K562 (cell line): ENCODE data around the gene RALB. TPM values are rescaled to one million over a fixed set of nuclear protein-coding genes. Genes with fewer than 3 reads are reported as not detected.

Experiments
- ATAC-seq: fragments of 200-7000 bp; cut with Tn5 transposase; 3 replicates; pipeline ENCODE4 v1.9.1; 2020; ENCODE audit warnings: moderate library complexity
- BruUV-seq: library from RNA; stranded (reverse); fragments of 400-500 nt; replicated peaks from 2 replicates; lab custom pipeline; 2021; lab: Mats Ljungman, UMichigan
- CTCF ChIA-PET: fragments of 300-600 bp; formaldehyde crosslinking; extraction: SDS; loops from one replicate; lab custom pipeline; 2021; ENCODE audit warnings: low intra/inter-chr PET ratio; lab: Yijun Ruan, JAX
- POLR2A ChIA-PET: fragments of 300-600, 350-650 bp; sonication (Branson Sonifier 250); formaldehyde crosslinking; extraction: SDS; loops from one replicate; lab custom pipeline; 2021; ENCODE audit warnings: antibody characterized with exemption, inconsistent platforms; lab: Yijun Ruan, JAX
- DNase-seq, 4 experiments: peaks; one replicate each; pipeline versions ENCODE4 v3.0.0 to v3.0.0-alpha.2; 2011 to 2018; ENCODE audit warnings: low spot score in 3 of 4, mixed read lengths in 3 of 4; ENCODE audit errors: extremely low read depth in 1 of 4
- FAIRE-seq: peaks from 2 replicates; lab custom pipeline; 2011; peaks lifted over from hg19 to GRCh38; lab: Jason Lieb, UNC
- H2AFZ ChIP-seq: 2 replicates; pipeline ENCODE4 v1.6.0; 2011; ENCODE audit warnings: low read depth, low read length, control low read depth, inconsistent platforms
- H3K27ac ChIP-seq: fragments of 200-600 bp; 3 replicates; pipeline ENCODE4 v1.8.0; 2011; ENCODE audit warnings: low read depth, mild to moderate bottlenecking, control low read depth, inconsistent platforms, low read length, moderate library complexity, mixed read lengths; ENCODE audit errors: extremely low read depth
- H3K27me3 ChIP-seq, 2 experiments: fragments of 300-600 bp in 1 of 2; 2 replicates in 1 of 2; 3 replicates in 1 of 2; pipeline versions ENCODE4 v1.6.0 to v1.8.0; 2011; ENCODE audit warnings: inconsistent platforms in 2 of 2, low read length in 2 of 2, mild to moderate bottlenecking in 1 of 2, mixed read lengths in 1 of 2, moderate library complexity in 1 of 2; ENCODE audit not compliant: control insufficient read depth in 2 of 2, insufficient read depth in 2 of 2
- H3K36me3 ChIP-seq: fragments of 300-600 bp; 3 replicates; pipeline ENCODE4 v1.8.0; 2011; ENCODE audit warnings: mild to moderate bottlenecking, low read length, inconsistent platforms; ENCODE audit not compliant: control insufficient read depth, insufficient read depth
- H3K4me1 ChIP-seq, 2 experiments: fragments of 200-600 bp in 1 of 2; replicated peaks in 1 of 2; 2 replicates in 1 of 2; 3 replicates in 1 of 2; pipeline versions ENCODE4 v1.5.1 to v1.8.0; 2011; ENCODE audit warnings: inconsistent platforms in 2 of 2, low read length in 2 of 2, mild to moderate bottlenecking in 1 of 2, mixed read lengths in 1 of 2, moderate library complexity in 1 of 2; ENCODE audit not compliant: control insufficient read depth in 2 of 2, insufficient read depth in 2 of 2
- H3K4me2 ChIP-seq: 2 replicates; pipeline ENCODE4 v1.6.1; 2011; ENCODE audit warnings: low read length, control low read depth, inconsistent platforms, mixed read lengths; ENCODE audit not compliant: insufficient read depth
- H3K4me3 ChIP-seq: fragments of 200-600 bp; sonication (generic), shearing (Covaris generic); 2 replicates; pipeline ENCODE4 v1.5.1; 2016; ENCODE audit warnings: control low read depth, inconsistent platforms
- H3K79me2 ChIP-seq: fragments of 200-600 bp; 3 replicates; pipeline ENCODE4 v1.8.0; 2011; ENCODE audit warnings: low read length, inconsistent platforms; ENCODE audit not compliant: control insufficient read depth, insufficient read depth
- H3K9ac ChIP-seq, 2 experiments: 2 replicates each; pipeline versions ENCODE4 v1.6.0 to v1.6.1; 2011; ENCODE audit warnings: low read depth in 2 of 2, low read length in 2 of 2, control low read depth in 1 of 2, inconsistent platforms in 1 of 2, mild to moderate bottlenecking in 1 of 2, mixed read lengths in 1 of 2; ENCODE audit not compliant: insufficient read depth in 1 of 2
- H3K9me1 ChIP-seq: one replicate; pipeline ENCODE4 v1.6.0; 2011; ENCODE audit warnings: inconsistent platforms, mild to moderate bottlenecking, low read length, moderate library complexity; ENCODE audit not compliant: control insufficient read depth, insufficient read depth
- H3K9me3 ChIP-seq: replicated peaks from 2 replicates; pipeline ENCODE4 v1.5.1; 2011; ENCODE audit warnings: low read depth, low read length, inconsistent platforms; ENCODE audit not compliant: control insufficient read depth, insufficient read depth
- H4K20me1 ChIP-seq: replicated peaks from 2 replicates; pipeline ENCODE4 v1.6.1; 2011; ENCODE audit warnings: low read length, inconsistent platforms, mixed read lengths; ENCODE audit not compliant: control insufficient read depth, insufficient read depth
- BCOR ChIP-seq: fragments of 450-650 bp; IDR thresholded peaks from 2 replicates; pipeline ENCODE4 v1.6.1; 2016
- C11orf30 ChIP-seq: fragments of 450-650 bp; IDR thresholded peaks from 2 replicates; pipeline ENCODE4 v1.6.1; 2016; ENCODE audit warnings: low read depth, mild to moderate bottlenecking
- CCAR2 ChIP-seq: fragments of 200-400 bp; formaldehyde crosslinking; IDR thresholded peaks from 2 replicates; pipeline ENCODE4 v1.6.1; 2017; ENCODE audit warnings: mild to moderate bottlenecking, low read depth, low read length
- HMGN3 ChIP-seq: IDR thresholded peaks from 2 replicates; pipeline ENCODE4 v1.6.1; 2011; ENCODE audit warnings: borderline replicate concordance, low read depth, mild to moderate bottlenecking, mixed read lengths, low read length; ENCODE audit not compliant: insufficient read length; ENCODE audit errors: extremely low read depth
- MEF2A ChIP-seq: IDR thresholded peaks from 2 replicates; pipeline ENCODE4 v1.6.1; 2011; ENCODE audit warnings: low read depth, mild to moderate bottlenecking, low read length, moderate library complexity; ENCODE audit not compliant: control insufficient read depth
- PKNOX1 ChIP-seq: fragments of 450-650 bp; IDR thresholded peaks from 2 replicates; pipeline ENCODE4 v1.6.1; 2016
- RB1 ChIP-seq: fragments of 450-650 bp; IDR thresholded peaks from 2 replicates; pipeline ENCODE4 v1.6.1; 2017; ENCODE audit warnings: low read depth, mild to moderate bottlenecking
- SMARCB1 ChIP-seq: IDR thresholded peaks from 2 replicates; pipeline ENCODE4 v1.6.1; 2011; ENCODE audit warnings: improper control_type of control experiment, low read depth; ENCODE audit not compliant: insufficient read length
- STAT5A ChIP-seq: IDR thresholded peaks from 2 replicates; pipeline ENCODE4 v1.6.1; 2012; ENCODE audit warnings: low read length, inconsistent platforms, borderline replicate concordance
- ZNF384 ChIP-seq: IDR thresholded peaks from 2 replicates; pipeline ENCODE4 v1.6.1; 2012; ENCODE audit warnings: low read depth, low read length, improper control_type of control experiment
- ZNF77 ChIP-seq: fragments of 250-450 bp; sonication (Bioruptor Pico); IDR thresholded peaks from 2 replicates; pipeline ENCODE4 v1.5.0; 2020
- WGBS: fragments of 100-300 bp; shearing (Covaris generic); methylation state at CpG from one replicate; pipeline ENCODE4 v1.1.6; 2016; ENCODE audit warnings: low coverage, mixed read lengths; ENCODE audit not compliant: insufficient coverage; ENCODE audit errors: missing lambda C conversion rate; 5-methylcytosine and 5-hydroxymethylcytosine counted together
- in situ Hi-C: fragments of 300-500 bp; cut with MboI; formaldehyde crosslinking; loops from 4 replicates; pipeline ENCODE4 v1.15.0; 2018; ENCODE audit warnings: inconsistent platforms, mixed read lengths
- intact Hi-C: fragments of 100-400 bp; cut with micrococcal nuclease; formaldehyde crosslinking; loops from 2 replicates; pipeline ENCODE4 v1.14.2; 2022
- polyA plus RNA-seq, 8 experiments: library from polyadenylated mRNA; depleted of rRNA in 4 of 8; stranded (reverse) in 5 of 8; unstranded in 3 of 8; fragments of >200 nt; fragmentation: Nextera tagmentation in 2 of 8; fragmentation: Illumina TruSeq in 1 of 8; extraction: Ambion mirVana in 2 of 8; extraction: Trizol in 1 of 8; gene quantifications; 2 replicates each; pipeline versions ENCODE4 v1.2.1 to v1.2.3, GENCODE V29; 2011 to 2014; ENCODE audit warnings: inconsistent platforms in 1 of 8, missing spikeins in 1 of 8
- total RNA-seq, 7 experiments: library from RNA; depleted of rRNA in 6 of 7; stranded (reverse); fragments of >200 nt in 6 of 7; fragmentation: Illumina TruSeq in 2 of 7; extraction: Trizol in 2 of 7; gene quantifications; 2 replicates each; pipeline versions ENCODE4 v1.2.1 to v1.2.3, GENCODE V29; 2011 to 2021; ENCODE audit warnings: low replicate concordance in 1 of 7
- TF ChIP-seq, protein P1 (sequence below), 2 experiments: fragments of 450-650 bp; IDR thresholded peaks; 2 replicates each; pipeline ENCODE4 v1.6.1; 2016

The RALB gene
- total and polyA plus RNA-seq, 9 of the 15 experiments (the other 6 are each of a cell fraction or from before 2014, with no cell fraction given), result 14.8 to 65.6 (median 38.4) TPM

DNA sequence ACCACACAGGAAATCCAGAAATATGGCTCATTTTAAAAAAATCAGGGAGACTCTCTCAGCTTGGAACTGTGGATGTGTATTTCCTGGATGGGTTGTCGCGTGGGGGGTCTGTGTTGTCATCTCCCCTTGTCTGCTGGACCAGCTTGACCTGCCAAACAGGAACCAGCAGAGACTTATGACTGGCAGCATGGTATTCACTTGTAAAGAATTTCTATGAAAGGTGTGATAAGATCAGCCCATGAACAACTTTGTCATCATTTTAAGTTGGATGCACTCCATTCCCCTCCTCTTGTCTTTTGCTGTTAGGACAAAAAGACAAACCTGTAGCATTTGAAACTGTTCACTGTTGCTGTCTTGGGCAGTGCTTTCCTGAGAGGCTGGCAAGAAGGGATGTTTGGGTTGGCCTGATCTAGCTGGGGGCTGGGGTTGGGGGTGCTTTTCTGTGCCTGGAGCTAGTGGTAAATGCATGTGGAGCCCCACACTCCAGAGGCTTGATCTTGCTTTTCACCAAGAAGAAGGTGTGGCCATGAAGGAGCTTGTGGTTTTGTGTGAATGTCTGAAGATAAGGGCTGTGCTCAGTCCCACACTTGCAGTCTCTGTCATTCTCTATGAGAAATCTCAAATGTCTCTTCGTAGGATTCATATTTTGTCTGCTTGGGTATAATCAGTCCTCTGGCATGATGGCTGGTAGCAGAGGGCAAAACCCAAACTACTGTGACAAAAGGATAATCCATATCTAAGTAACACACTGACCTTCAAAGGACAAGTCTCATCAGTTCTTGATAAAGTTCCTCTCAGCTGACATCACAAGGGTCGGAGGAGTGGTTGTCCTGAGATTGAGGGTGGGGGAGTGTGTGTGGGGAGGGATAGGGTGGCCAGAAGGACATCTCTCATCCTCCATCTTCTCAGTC, 39.0 kb downstream of the RALB start (continued):
- TF ChIP-seq CCAR2 (no peak), MEF2A (no peak), HMGN3 (peak; percentile 29), STAT5A (peak; percentile 48)
- TF ChIP-seq, protein P1, sequence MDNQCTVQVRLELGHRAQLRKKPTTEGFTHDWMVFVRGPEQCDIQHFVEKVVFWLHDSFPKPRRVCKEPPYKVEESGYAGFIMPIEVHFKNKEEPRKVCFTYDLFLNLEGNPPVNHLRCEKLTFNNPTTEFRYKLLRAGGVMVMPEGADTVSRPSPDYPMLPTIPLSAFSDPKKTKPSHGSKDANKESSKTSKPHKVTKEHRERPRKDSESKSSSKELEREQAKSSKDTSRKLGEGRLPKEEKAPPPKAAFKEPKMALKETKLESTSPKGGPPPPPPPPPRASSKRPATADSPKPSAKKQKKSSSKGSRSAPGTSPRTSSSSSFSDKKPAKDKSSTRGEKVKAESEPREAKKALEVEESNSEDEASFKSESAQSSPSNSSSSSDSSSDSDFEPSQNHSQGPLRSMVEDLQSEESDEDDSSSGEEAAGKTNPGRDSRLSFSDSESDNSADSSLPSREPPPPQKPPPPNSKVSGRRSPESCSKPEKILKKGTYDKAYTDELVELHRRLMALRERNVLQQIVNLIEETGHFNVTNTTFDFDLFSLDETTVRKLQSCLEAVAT (IDR thresholded peaks at IDR 0.05), result peak in 1 of 2 experiments; percentile 93; a peak in 2 of 4 replicates

GRCh38 chr2:120293096-120294007, 40.7 kb downstream of the RALB start:
- WGBS, result 65% methylated on average over 5 of the region's 5 CpGs
- no peak overlapping the region for H2AFZ ChIP-seq
- no peak overlapping the region for H3K4me3 ChIP-seq
- H4K20me1 ChIP-seq, result peaks cover 16% of the 10 kb centered on the region
- TSS peak; percentile 38 for BruUV-seq
- no peak overlapping the region for H3K4me2 ChIP-seq
- ChIA-PET CTCF (no interaction called here), POLR2A (no interaction called here)
- H3K27me3 ChIP-seq, result no peaks in the 10 kb centered on the region
- FAIRE-seq (no peak), DNase-seq (no peak), ATAC-seq (no peak)
- peaks cover 36% of the 10 kb centered on the region; the same call in 2 of the 3 replicates for H3K36me3 ChIP-seq
- no peak overlapping the region for H3K27ac ChIP-seq
- no peaks in the 10 kb centered on the region for H3K9me1 ChIP-seq
- H3K4me1 ChIP-seq, result peaks cover 9 to 20% of the 10 kb centered on the region in 2 experiments; a peak in 4 of 5 replicates
- no peaks in the 10 kb centered on the region for H3K9me3 ChIP-seq
- H3K9ac ChIP-seq, result no peak overlapping the region
- in situ Hi-C loops, result loop anchor here (5.0 kb wide), 1 partner anchor 81 kb away; no protein-coding TSS in a partner anchor
- H3K79me2 ChIP-seq, result no peaks in the 10 kb centered on the region
- intact Hi-C loops, result loop anchor here (2.0 kb wide), 1 partner anchor 41 kb away; the partner anchor contains the start of gene RALB
- TF ChIP-seq PKNOX1, result no peak
- TF ChIP-seq RB1, result no peak
- no peak for TF ChIP-seq ZNF77 (CRISPR knock-in tag)
- TF ChIP-seq C11orf30, result no peak
- TF ChIP-seq SMARCB1, result no peak
- no peak for TF ChIP-seq BCOR
- no peak for TF ChIP-seq ZNF384
